Measurements from ENCODE around the gene MIS18BP1.

- TF ChIP-seq CTCF (IDR thresholded peaks at IDR 0.05; ENCODE audit: low read depth, low read length, poor library complexity, severe bottlenecking) (no peak), EZH2phosphoT487 (IDR thresholded peaks at IDR 0.05; ENCODE audit: borderline replicate concordance, low read length) (no peak)
These were observed 10.3 kb downstream of the MIS18BP1 start for GRCh38 chr14:45242706-45243105.

Measured in DOHH2 (cell line).